Right lobe of liver (tissue), 4 donors: ENCODE results near the gene ZDHHC14.

ENCODE experiments used
- POLR2A ChIP-seq: fragments of 450-650 bp; IDR thresholded peaks from one replicate; pipeline ENCODE4 v1.6.1; 2017; ENCODE audit warnings: antibody characterized with exemption, mild to moderate bottlenecking
- TF ChIP-seq, protein P1 (sequence below), 4 donors: fragments of 200-600 bp in 3 of 4; fragments of 450-650 bp in 1 of 4; IDR thresholded peaks; one replicate each; pipeline versions ENCODE4 v1.5.1 to v1.8.0; 2016 to 2022; ENCODE audit warnings: antibody characterized with exemption in 4 of 4, mild to moderate bottlenecking in 2 of 4
- donor health status: DM: no; HTN: no; CAD: no.
- donor health status: DM: no; HTN: no; CAD: no.
- donor health status: DM: no; HTN: yes; CAD: no.

DNA sequence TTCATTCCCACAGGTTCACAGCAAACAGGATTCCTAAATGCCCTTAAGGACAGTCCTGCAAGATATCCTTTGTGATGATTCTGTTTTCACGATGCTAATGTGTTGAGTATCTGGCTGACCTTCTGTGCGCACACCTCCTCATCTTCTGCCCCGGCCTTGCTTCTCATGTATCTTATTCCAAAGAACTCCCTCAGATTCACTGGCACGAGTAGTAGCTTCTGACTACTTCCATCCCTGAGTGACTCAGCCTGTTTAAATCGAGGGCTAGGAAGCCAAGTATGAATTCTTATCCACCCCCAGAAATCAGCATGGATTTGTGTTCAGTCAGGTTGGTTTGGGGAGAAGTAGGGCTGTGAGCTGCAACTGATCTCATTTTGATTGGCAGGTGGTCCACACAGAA is 251.8 kb downstream of the ZDHHC14 start:
- TF ChIP-seq, protein P1, sequence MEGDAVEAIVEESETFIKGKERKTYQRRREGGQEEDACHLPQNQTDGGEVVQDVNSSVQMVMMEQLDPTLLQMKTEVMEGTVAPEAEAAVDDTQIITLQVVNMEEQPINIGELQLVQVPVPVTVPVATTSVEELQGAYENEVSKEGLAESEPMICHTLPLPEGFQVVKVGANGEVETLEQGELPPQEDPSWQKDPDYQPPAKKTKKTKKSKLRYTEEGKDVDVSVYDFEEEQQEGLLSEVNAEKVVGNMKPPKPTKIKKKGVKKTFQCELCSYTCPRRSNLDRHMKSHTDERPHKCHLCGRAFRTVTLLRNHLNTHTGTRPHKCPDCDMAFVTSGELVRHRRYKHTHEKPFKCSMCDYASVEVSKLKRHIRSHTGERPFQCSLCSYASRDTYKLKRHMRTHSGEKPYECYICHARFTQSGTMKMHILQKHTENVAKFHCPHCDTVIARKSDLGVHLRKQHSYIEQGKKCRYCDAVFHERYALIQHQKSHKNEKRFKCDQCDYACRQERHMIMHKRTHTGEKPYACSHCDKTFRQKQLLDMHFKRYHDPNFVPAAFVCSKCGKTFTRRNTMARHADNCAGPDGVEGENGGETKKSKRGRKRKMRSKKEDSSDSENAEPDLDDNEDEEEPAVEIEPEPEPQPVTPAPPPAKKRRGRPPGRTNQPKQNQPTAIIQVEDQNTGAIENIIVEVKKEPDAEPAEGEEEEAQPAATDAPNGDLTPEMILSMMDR (IDR thresholded peaks at IDR 0.05), result no peak
- no peak for TF ChIP-seq POLR2A
